K562 (cell line): ENCODE data around the gene SPSB1. TPM values are rescaled to one million over a fixed set of nuclear protein-coding genes. Genes with fewer than 3 reads are reported as not detected.

Source experiments
- ASH1L ChIP-seq: fragments of 450-650 bp; IDR thresholded peaks from 2 replicates; pipeline ENCODE4 v1.6.1; 2018; ENCODE audit warnings: borderline replicate concordance, mild to moderate bottlenecking, low read depth; ENCODE audit not compliant: partially characterized antibody
- CTCF ChIP-seq, 3 experiments: IDR thresholded peaks in 2 of 3; conservative IDR thresholded peaks in 1 of 3; 2 replicates each; pipeline ENCODE4 v1.5.1; 2011 to 2012; ENCODE audit warnings: low read length in 3 of 3, mild to moderate bottlenecking in 3 of 3, control low read depth in 2 of 3, improper control_type of control experiment in 1 of 3, inconsistent platforms in 1 of 3, low read depth in 1 of 3, mixed read lengths in 1 of 3, moderate library complexity in 1 of 3; ENCODE audit not compliant: insufficient read depth in 2 of 3
- E2F3 ChIP-seq: fragments of 250-450 bp; sonication (Bioruptor Pico); IDR thresholded peaks from 2 replicates; pipeline ENCODE4 v1.4.0; 2020; ENCODE audit warnings: mild to moderate bottlenecking
- YY1 ChIP-seq, 3 experiments: IDR thresholded peaks; 2 replicates each; pipeline ENCODE4 v1.6.1; 2011; ENCODE audit warnings: low read length in 2 of 3, mild to moderate bottlenecking in 2 of 3, moderate library complexity in 2 of 3, borderline replicate concordance in 1 of 3, control low read depth in 1 of 3, low read depth in 1 of 3; ENCODE audit not compliant: insufficient read depth in 3 of 3, insufficient replicate concordance in 2 of 3, control insufficient read depth in 1 of 3, insufficient read length in 1 of 3; ENCODE audit errors: extremely low read depth in 1 of 3
- ZNF408 ChIP-seq: fragments of 250-450 bp; sonication (Bioruptor Pico); IDR thresholded peaks from 2 replicates; pipeline ENCODE4 v1.4.0; 2020; ENCODE audit warnings: low read depth, mild to moderate bottlenecking, moderate library complexity
- polyA plus RNA-seq, 8 experiments: library from polyadenylated mRNA; depleted of rRNA in 4 of 8; stranded (reverse) in 5 of 8; unstranded in 3 of 8; fragments of >200 nt; fragmentation: Nextera tagmentation in 2 of 8; fragmentation: Illumina TruSeq in 1 of 8; extraction: Ambion mirVana in 2 of 8; extraction: Trizol in 1 of 8; gene quantifications; 2 replicates each; pipeline versions ENCODE4 v1.2.1 to v1.2.3, GENCODE V29; 2011 to 2014; ENCODE audit warnings: inconsistent platforms in 1 of 8, missing spikeins in 1 of 8
- total RNA-seq, 7 experiments: library from RNA; depleted of rRNA in 6 of 7; stranded (reverse); fragments of >200 nt in 6 of 7; fragmentation: Illumina TruSeq in 2 of 7; extraction: Trizol in 2 of 7; gene quantifications; 2 replicates each; pipeline versions ENCODE4 v1.2.1 to v1.2.3, GENCODE V29; 2011 to 2021; ENCODE audit warnings: low replicate concordance in 1 of 7

Gene SPSB1
- total and polyA plus RNA-seq, 9 of the 15 experiments (the other 6 are each of a cell fraction or from before 2014, with no cell fraction given), result 0.06 to 0.35 (median 0.14) TPM; not detected in 6

DNA sequence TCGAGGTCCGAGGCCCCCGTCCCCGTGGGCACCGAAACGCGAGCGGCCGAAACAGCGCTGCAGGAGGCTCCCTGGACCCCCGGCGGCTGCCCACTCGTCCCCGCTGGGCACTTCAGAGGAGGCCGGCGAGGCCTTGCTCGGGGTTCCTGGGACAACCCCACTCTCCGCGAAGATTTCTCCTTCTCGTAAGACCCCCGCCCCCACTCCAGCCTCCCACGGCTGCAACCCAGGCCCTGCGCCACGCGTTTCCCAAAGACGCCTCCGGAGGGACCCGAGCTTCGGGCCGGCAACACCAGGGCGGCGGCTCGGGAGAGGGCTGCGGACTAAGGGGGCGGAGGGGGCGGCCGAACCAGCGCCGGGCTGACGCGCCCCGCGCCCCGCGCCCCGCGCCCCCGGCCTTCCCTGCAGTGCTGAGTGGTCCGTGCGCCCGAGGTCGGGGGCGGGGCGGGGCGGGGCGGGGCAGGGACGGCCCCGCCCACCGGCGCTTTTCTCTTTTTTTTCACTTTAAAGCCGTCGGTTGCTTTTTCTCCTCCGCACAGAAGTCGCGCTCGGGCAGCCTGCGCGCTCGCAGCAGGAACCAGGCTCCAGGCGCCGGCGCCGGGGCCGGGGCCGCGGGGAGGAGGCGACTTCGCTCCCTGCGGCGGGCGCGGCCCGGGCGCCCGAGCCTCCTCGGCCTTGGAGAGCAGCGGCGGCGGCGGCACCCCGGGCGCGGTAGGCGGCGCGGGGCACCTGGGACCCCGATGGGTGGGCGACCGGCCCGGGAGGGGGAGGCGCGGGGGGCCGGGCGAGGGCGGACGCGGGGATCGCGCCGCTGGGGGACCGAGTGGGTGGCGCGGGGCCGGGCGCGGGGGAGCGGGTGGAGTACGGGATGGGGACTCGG is at the start of gene SPSB1 (continued):
- TF ChIP-seq CTCF (IDR thresholded peaks at IDR 0.05 in 2 of 3, conservative IDR thresholded peaks at IDR 0.05 in 1 of 3; ENCODE audit: insufficient read depth in 2 of 3, low read depth in 1 of 3, low read length in 3 of 3) (0 out of 6 replicates have a peak, but pooled peaks of 1 of the 3 experiments have one; percentile 20), ZNF408 (CRISPR knock-in tag) (0 out of 2 replicates have a peak, but pooled peaks have one; percentile 30), E2F3 (CRISPR knock-in tag) (no peak), YY1 (IDR thresholded peaks at IDR 0.05; ENCODE audit: borderline replicate concordance in 1 of 3, control insufficient read depth in 1 of 3, extremely low read depth in 1 of 3, insufficient read depth in 3 of 3, insufficient read length in 1 of 3, insufficient replicate concordance in 2 of 3, low read depth in 1 of 3, low read length in 2 of 3) (peak in 1 of 3 experiments; percentile 11), ASH1L (no peak)
